Measurements from ENCODE around the gene EDEM3.

Gene EDEM3
- long read RNA-seq, full-length matches to known transcripts: 31 of 146 reads
- long read RNA-seq, partial matches to known transcripts: 68 of 146 reads
- long read RNA-seq, other reads (novel, unspliced or antisense): 47 of 146 reads

- peak; percentile 95 to 100 for DNase-seq (ENCODE audit: low read depth in 1 of 2, low spot score in 1 of 2)
- Histone ChIP-seq H3K4me3 (replicated peaks; ENCODE audit: insufficient read depth, low read length) (peak within 1 kb of the TSS; percentile 76), H3K27me3 (ENCODE audit: insufficient read depth, poor library complexity, severe bottlenecking) (no peaks in the 10 kb centered on the region), H3K27ac (replicated peaks) (peak within 1 kb of the TSS; percentile 95)
- no peak for TF ChIP-seq SPI1 (IDR thresholded peaks at IDR 0.05; ENCODE audit: borderline replicate concordance, low read depth)
- no peak for TF ChIP-seq CTCF (IDR thresholded peaks at IDR 0.05; ENCODE audit: insufficient read depth, low read length)
- peak; percentile 79 for TF ChIP-seq GABPA (IDR thresholded peaks at IDR 0.05; ENCODE audit: low read depth)
- TF ChIP-seq REST (IDR thresholded peaks at IDR 0.05; ENCODE audit: insufficient replicate concordance, low read depth): peak; percentile 49
- peak; percentile 75 for TF ChIP-seq POLR2AphosphoS5 (IDR thresholded peaks at IDR 0.05; ENCODE audit: low read depth)
Measured at GRCh38 chr1:184754476-184755225, at the start of gene EDEM3. Gene EDEM3, minus strand, starts transcription at chr1:184754858. Its CDS starts 212 bp downstream, at chr1:184754646.

- H3K27ac ChIP-seq (replicated peaks): no peak overlapping the region
- H3K4me3 ChIP-seq (replicated peaks; ENCODE audit: insufficient read depth, low read length): no peak overlapping the region
- H3K27me3 ChIP-seq (ENCODE audit: insufficient read depth, poor library complexity, severe bottlenecking): no peaks in the 10 kb centered on the region
- no peak for DNase-seq (ENCODE audit: low read depth in 1 of 2, low spot score in 1 of 2)
- TF ChIP-seq GABPA (IDR thresholded peaks at IDR 0.05; ENCODE audit: low read depth) (no peak), REST (IDR thresholded peaks at IDR 0.05; ENCODE audit: insufficient replicate concordance, low read depth) (no peak)
Measured at GRCh38 chr1:184804220-184804619, 49.6 kb upstream of the EDEM3 start.

- DNase-seq (ENCODE audit: low read depth in 1 of 2, low spot score in 1 of 2): no peak
- Histone ChIP-seq H3K4me3 (replicated peaks; ENCODE audit: insufficient read depth, low read length) (no peak overlapping the region), H3K27ac (replicated peaks) (no peak overlapping the region), H3K27me3 (ENCODE audit: insufficient read depth, poor library complexity, severe bottlenecking) (no peaks in the 10 kb centered on the region)
- TF ChIP-seq REST (IDR thresholded peaks at IDR 0.05; ENCODE audit: insufficient replicate concordance, low read depth): no peak
- no peak for TF ChIP-seq SPI1 (IDR thresholded peaks at IDR 0.05; ENCODE audit: borderline replicate concordance, low read depth)
- TF ChIP-seq CTCF (IDR thresholded peaks at IDR 0.05; ENCODE audit: insufficient read depth, low read length): no peak
- TF ChIP-seq POLR2AphosphoS5 (IDR thresholded peaks at IDR 0.05; ENCODE audit: low read depth): no peak
- no peak for TF ChIP-seq GABPA (IDR thresholded peaks at IDR 0.05; ENCODE audit: low read depth)
Measured at GRCh38 chr1:184803180-184803492, 48.5 kb upstream of the EDEM3 start.
